HepG2 (cell line): ENCODE results near the gene CRIM1. TPM values are rescaled to one million over a fixed set of nuclear protein-coding genes. Genes with fewer than 3 reads are reported as not detected.

Experiments used
- ATAD3A ChIP-seq: sonication (generic); formaldehyde crosslinking; IDR thresholded peaks from 2 replicates; pipeline ENCODE4 v1.4.0; 2020; ENCODE audit warnings: missing genetic modification reagents
- CEBPB ChIP-seq: IDR thresholded peaks from 2 replicates; pipeline ENCODE4 v1.6.1; 2011; ENCODE audit warnings: low read depth, low read length, improper control_type of control experiment, borderline replicate concordance
- ELF4 ChIP-seq: sonication (generic); formaldehyde crosslinking; IDR thresholded peaks from 2 replicates; pipeline ENCODE4 v1.5.0; 2020; ENCODE audit warnings: missing genetic modification reagents, mild to moderate bottlenecking, moderate library complexity, borderline replicate concordance
- IKZF5 ChIP-seq: IDR thresholded peaks from 2 replicates; pipeline ENCODE4 v1.6.1; 2018; ENCODE audit warnings: missing genetic modification reagents, mild to moderate bottlenecking, missing compliant biosample characterization
- KDM1A ChIP-seq: IDR thresholded peaks from 2 replicates; pipeline ENCODE4 v1.6.1; 2016; ENCODE audit warnings: missing compliant biosample characterization
- PAF1 ChIP-seq: IDR thresholded peaks from 2 replicates; pipeline ENCODE4 v1.6.1; 2016; ENCODE audit warnings: missing genetic modification reagents, missing compliant biosample characterization
- RELA ChIP-seq: sonication (generic); formaldehyde crosslinking; IDR thresholded peaks from 2 replicates; pipeline ENCODE4 v1.4.0; 2020; ENCODE audit warnings: missing genetic modification reagents
- SNAPC5 ChIP-seq: sonication (generic); formaldehyde crosslinking; IDR thresholded peaks from 2 replicates; pipeline ENCODE4 v1.8.1; 2023; ENCODE audit warnings: mild to moderate bottlenecking, missing genetic modification reagents, borderline replicate concordance
- ZNF234 ChIP-seq: sonication (generic); formaldehyde crosslinking; conservative IDR thresholded peaks from 2 replicates; pipeline ENCODE4 v1.5.1; 2020; ENCODE audit warnings: mild to moderate bottlenecking, missing genetic modification reagents
- ZNF484 ChIP-seq: sonication (generic); formaldehyde crosslinking; IDR thresholded peaks from 2 replicates; pipeline ENCODE4 v1.5.1; 2020; ENCODE audit warnings: mild to moderate bottlenecking, low read depth, missing genetic modification reagents, borderline replicate concordance
- ZNF530 ChIP-seq: sonication (generic); formaldehyde crosslinking; IDR thresholded peaks from 2 replicates; pipeline ENCODE4 v1.5.0; 2020; ENCODE audit warnings: low read depth, mild to moderate bottlenecking, missing genetic modification reagents
- ZNF597 ChIP-seq: sonication (generic); formaldehyde crosslinking; IDR thresholded peaks from 2 replicates; pipeline ENCODE4 v1.5.0; 2020; ENCODE audit warnings: missing genetic modification reagents
- ZNF788 ChIP-seq: sonication (generic); formaldehyde crosslinking; IDR thresholded peaks from 2 replicates; pipeline ENCODE4 v1.5.0; 2020; ENCODE audit warnings: mild to moderate bottlenecking, missing genetic modification reagents, borderline replicate concordance
- ZSCAN5A ChIP-seq: sonication (generic); formaldehyde crosslinking; IDR thresholded peaks from 2 replicates; pipeline ENCODE4 v1.8.0; 2022; ENCODE audit warnings: mild to moderate bottlenecking, missing genetic modification reagents, borderline replicate concordance
- polyA plus RNA-seq, 8 experiments: library from polyadenylated mRNA; depleted of rRNA in 3 of 8; stranded (reverse) in 7 of 8; unstranded in 1 of 8; fragments of >200 nt; fragmentation: Illumina TruSeq in 4 of 8; extraction: Trizol in 4 of 8; gene quantifications; 2 replicates each; pipeline versions ENCODE4 v1.2.1 to v1.2.3, GENCODE V29; 2011 to 2016; ENCODE audit warnings: low read depth in 4 of 8, missing spikeins in 1 of 8, mixed read lengths in 1 of 8; ENCODE audit not compliant: insufficient read depth in 1 of 8
- total RNA-seq, 5 experiments: library from RNA; depleted of rRNA; stranded (reverse); fragments of >200 nt; fragmentation: Illumina TruSeq; extraction: Trizol; gene quantifications; 2 replicates each; pipeline ENCODE4 v1.2.3, GENCODE V29; 2016; ENCODE audit warnings: low read depth in 1 of 5
- TF ChIP-seq, protein P1 (sequence below): sonication (generic); formaldehyde crosslinking; IDR thresholded peaks from 2 replicates; pipeline ENCODE4 v1.4.0; 2020; ENCODE audit warnings: missing genetic modification reagents
- TF ChIP-seq, protein P2 (sequence below): sonication (generic); formaldehyde crosslinking; IDR thresholded peaks from 2 replicates; pipeline ENCODE4 v1.4.0; 2020; ENCODE audit warnings: low read depth, missing genetic modification reagents
- TF ChIP-seq, protein P3 (sequence below): sonication (generic); formaldehyde crosslinking; IDR thresholded peaks from 2 replicates; pipeline ENCODE4 v1.8.0; 2022; ENCODE audit warnings: missing genetic modification reagents, mild to moderate bottlenecking, moderate library complexity, borderline replicate concordance

Gene CRIM1
- total and polyA plus RNA-seq, 2 of the 13 experiments (the other 11 are each of a cell fraction or from before 2014, with no cell fraction given) = 39.1 to 69.9 TPM

DNA sequence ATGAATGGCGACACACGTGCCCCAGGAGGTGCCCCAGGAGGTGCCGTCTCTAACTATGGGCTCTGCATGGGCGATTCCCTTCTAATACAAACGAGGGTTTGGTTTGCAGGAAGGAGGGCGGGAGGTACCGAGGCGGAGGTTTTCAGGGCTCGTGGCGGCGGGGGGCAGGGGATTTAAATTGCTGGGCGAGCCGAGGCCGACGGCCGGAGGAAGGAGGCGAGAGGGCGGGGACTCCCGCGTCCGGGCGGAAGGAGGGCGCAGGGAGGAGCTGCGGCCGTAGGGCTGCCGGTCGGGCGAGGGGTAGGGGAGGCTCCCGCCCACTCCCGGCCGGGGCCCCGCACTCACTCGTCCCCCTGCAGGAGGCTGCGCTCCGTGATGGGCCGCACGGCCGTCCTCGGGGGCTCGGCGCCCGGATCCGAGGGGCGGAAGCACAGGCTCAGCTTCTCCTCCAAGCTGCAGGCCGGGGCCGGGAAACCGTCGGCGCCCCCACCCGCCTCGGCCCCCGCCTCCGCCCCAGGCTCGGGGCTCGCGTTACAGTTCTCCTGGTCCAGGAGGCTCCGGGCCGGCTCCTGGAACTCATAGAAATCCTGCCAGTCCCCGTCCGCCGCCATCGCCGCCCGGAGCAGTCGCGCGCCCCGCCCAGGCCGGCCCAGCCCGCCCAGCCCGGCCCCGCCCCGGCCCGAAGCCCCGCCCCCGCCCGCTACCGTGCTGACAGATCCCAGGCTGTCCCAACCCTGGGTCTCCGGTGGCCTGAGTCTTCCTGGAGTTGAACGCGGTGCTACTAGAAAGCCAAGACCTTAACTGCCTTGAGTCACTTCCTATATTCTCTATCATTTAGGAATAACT, 242.2 kb downstream of the CRIM1 start, which contains the start of gene FEZ2 (continued):
- TF ChIP-seq ZNF788 (CRISPR knock-in tag) (peak; percentile 67; the same call in 1 of the 2 replicates), CEBPB (no peak), PAF1 (CRISPR knock-in tag) (no peak), IKZF5 (CRISPR knock-in tag) (peak; percentile 45; the same call in 1 of the 2 replicates), ZNF234 (CRISPR knock-in tag) (no peak), ZNF484 (CRISPR knock-in tag) (no peak), ZNF530 (no peak), KDM1A (CRISPR knock-in tag) (no peak), ZNF597 (CRISPR knock-in tag) (no peak), ELF4 (CRISPR knock-in tag) (no peak), ATAD3A (CRISPR knock-in tag) (no peak), ZSCAN5A (CRISPR knock-in tag) (no peak), SNAPC5 (no peak), RELA (CRISPR knock-in tag) (no peak)
- TF ChIP-seq, protein P1, sequence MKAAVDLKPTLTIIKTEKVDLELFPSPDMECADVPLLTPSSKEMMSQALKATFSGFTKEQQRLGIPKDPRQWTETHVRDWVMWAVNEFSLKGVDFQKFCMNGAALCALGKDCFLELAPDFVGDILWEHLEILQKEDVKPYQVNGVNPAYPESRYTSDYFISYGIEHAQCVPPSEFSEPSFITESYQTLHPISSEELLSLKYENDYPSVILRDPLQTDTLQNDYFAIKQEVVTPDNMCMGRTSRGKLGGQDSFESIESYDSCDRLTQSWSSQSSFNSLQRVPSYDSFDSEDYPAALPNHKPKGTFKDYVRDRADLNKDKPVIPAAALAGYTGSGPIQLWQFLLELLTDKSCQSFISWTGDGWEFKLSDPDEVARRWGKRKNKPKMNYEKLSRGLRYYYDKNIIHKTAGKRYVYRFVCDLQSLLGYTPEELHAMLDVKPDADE (CRISPR knock-in tag) = no peak
- TF ChIP-seq, protein P2, sequence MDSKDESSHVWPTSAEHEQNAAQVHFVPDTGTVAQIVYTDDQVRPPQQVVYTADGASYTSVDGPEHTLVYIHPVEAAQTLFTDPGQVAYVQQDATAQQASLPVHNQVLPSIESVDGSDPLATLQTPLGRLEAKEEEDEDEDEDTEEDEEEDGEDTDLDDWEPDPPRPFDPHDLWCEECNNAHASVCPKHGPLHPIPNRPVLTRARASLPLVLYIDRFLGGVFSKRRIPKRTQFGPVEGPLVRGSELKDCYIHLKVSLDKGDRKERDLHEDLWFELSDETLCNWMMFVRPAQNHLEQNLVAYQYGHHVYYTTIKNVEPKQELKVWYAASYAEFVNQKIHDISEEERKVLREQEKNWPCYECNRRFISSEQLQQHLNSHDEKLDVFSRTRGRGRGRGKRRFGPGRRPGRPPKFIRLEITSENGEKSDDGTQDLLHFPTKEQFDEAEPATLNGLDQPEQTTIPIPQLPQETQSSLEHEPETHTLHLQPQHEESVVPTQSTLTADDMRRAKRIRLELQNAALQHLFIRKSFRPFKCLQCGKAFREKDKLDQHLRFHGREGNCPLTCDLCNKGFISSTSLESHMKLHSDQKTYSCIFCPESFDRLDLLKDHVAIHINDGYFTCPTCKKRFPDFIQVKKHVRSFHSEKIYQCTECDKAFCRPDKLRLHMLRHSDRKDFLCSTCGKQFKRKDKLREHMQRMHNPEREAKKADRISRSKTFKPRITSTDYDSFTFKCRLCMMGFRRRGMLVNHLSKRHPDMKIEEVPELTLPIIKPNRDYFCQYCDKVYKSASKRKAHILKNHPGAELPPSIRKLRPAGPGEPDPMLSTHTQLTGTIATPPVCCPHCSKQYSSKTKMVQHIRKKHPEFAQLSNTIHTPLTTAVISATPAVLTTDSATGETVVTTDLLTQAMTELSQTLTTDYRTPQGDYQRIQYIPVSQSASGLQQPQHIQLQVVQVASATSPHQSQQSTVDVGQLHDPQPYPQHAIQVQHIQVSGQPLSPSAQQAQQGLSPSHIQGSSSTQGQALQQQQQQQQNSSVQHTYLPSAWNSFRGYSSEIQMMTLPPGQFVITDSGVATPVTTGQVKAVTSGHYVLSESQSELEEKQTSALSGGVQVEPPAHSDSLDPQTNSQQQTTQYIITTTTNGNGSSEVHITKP (CRISPR knock-in tag) = peak; percentile 24; the same call in 1 of the 2 replicates
- TF ChIP-seq, protein P3, sequence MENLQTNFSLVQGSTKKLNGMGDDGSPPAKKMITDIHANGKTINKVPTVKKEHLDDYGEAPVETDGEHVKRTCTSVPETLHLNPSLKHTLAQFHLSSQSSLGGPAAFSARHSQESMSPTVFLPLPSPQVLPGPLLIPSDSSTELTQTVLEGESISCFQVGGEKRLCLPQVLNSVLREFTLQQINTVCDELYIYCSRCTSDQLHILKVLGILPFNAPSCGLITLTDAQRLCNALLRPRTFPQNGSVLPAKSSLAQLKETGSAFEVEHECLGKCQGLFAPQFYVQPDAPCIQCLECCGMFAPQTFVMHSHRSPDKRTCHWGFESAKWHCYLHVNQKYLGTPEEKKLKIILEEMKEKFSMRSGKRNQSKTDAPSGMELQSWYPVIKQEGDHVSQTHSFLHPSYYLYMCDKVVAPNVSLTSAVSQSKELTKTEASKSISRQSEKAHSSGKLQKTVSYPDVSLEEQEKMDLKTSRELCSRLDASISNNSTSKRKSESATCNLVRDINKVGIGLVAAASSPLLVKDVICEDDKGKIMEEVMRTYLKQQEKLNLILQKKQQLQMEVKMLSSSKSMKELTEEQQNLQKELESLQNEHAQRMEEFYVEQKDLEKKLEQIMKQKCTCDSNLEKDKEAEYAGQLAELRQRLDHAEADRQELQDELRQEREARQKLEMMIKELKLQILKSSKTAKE = no peak
